Endothelial cell of umbilical vein (primary cell): Measurements from ENCODE around the gene BSG. TPM values are rescaled to one million over a fixed set of nuclear protein-coding genes. Genes with fewer than 3 reads are reported as not detected.

Experiments
- BruUV-seq: library from RNA; stranded (reverse); fragments of 400-500 nt; replicated peaks from 2 replicates; lab custom pipeline; 2021; lab: Mats Ljungman, UMichigan
- CTCF ChIA-PET: fragments of 300-600, 350-600 bp; sonication (Branson Sonifier 250); formaldehyde crosslinking; loops from one replicate; lab custom pipeline; 2021; ENCODE audit warnings: antibody characterized with exemption, inconsistent platforms; lab: Charles Lee
- POLR2A ChIA-PET: fragments of 300-600, 350-600 bp; sonication (Branson Sonifier 250); formaldehyde crosslinking; loops from one replicate; lab custom pipeline; 2021; ENCODE audit warnings: antibody characterized with exemption, inconsistent platforms; lab: Charles Lee
- DNase-seq: peaks from one replicate; pipeline ENCODE4 v3.0.0-alpha.2; 2011; ENCODE audit warnings: low read depth, low spot score
- FAIRE-seq: peaks from 2 replicates; lab custom pipeline; 2011; peaks lifted over from hg19 to GRCh38; lab: Jason Lieb, UNC
- H2AFZ ChIP-seq: 2 replicates; pipeline ENCODE4 v1.6.0; 2012; ENCODE audit warnings: low read depth, low read length, control low read depth, inconsistent platforms
- H3K27ac ChIP-seq: 2 replicates; pipeline ENCODE4 v1.5.1; 2011; ENCODE audit warnings: low read depth, mild to moderate bottlenecking, control low read depth, low read length, moderate library complexity; ENCODE audit not compliant: insufficient read depth
- H3K27me3 ChIP-seq, 2 experiments: 2 replicates each; pipeline versions ENCODE4 v1.6.0 to v1.6.1; 2011; ENCODE audit warnings: low read length in 2 of 2, mixed read lengths in 1 of 2; ENCODE audit not compliant: control insufficient read depth in 2 of 2, insufficient read depth in 2 of 2
- H3K36me3 ChIP-seq, 2 experiments: 2 replicates in 1 of 2; 3 replicates in 1 of 2; pipeline ENCODE4 v1.5.1; 2011; ENCODE audit warnings: low read length in 2 of 2, mild to moderate bottlenecking in 1 of 2, moderate library complexity in 1 of 2; ENCODE audit not compliant: control insufficient read depth in 2 of 2, insufficient read depth in 2 of 2; ENCODE audit errors: extremely low read depth in 1 of 2
- H3K4me1 ChIP-seq: 3 replicates; pipeline ENCODE4 v1.5.1; 2011; ENCODE audit warnings: mild to moderate bottlenecking, low read length; ENCODE audit not compliant: control insufficient read depth, insufficient read depth; ENCODE audit errors: extremely low read depth
- H3K4me2 ChIP-seq: 2 replicates; pipeline ENCODE4 v1.6.1; 2011; ENCODE audit warnings: low read length, control low read depth, mixed read lengths; ENCODE audit not compliant: insufficient read depth
- H3K4me3 ChIP-seq, 3 experiments: fragments of 200-600 bp in 1 of 3; sonication (generic), shearing (Covaris generic) in 1 of 3; replicated peaks in 1 of 3; 2 replicates each; pipeline ENCODE4 v1.5.1; 2011 to 2016; ENCODE audit warnings: control low read depth in 3 of 3, low read length in 3 of 3, mild to moderate bottlenecking in 2 of 3, inconsistent platforms in 1 of 3, low read depth in 1 of 3, moderate library complexity in 1 of 3; ENCODE audit not compliant: insufficient read depth in 1 of 3
- H3K79me2 ChIP-seq: 2 replicates; pipeline ENCODE4 v1.6.0; 2012; ENCODE audit warnings: low read length, inconsistent platforms; ENCODE audit not compliant: control insufficient read depth, insufficient read depth
- H3K9ac ChIP-seq: replicated peaks from 2 replicates; pipeline ENCODE3; 2011; ENCODE audit warnings: low read length, control low read depth; ENCODE audit not compliant: insufficient read depth; ENCODE audit errors: extremely low read depth
- H3K9me1 ChIP-seq: replicated peaks from 3 replicates; pipeline ENCODE4 v1.6.0; 2011; ENCODE audit warnings: mild to moderate bottlenecking, low read length; ENCODE audit not compliant: control insufficient read depth, insufficient read depth; ENCODE audit errors: extremely low read depth
- H3K9me3 ChIP-seq: replicated peaks from 2 replicates; pipeline ENCODE4 v1.5.1; 2012; ENCODE audit warnings: low read length, inconsistent platforms; ENCODE audit not compliant: control insufficient read depth, insufficient read depth
- H4K20me1 ChIP-seq: replicated peaks from 2 replicates; pipeline ENCODE3; 2011; ENCODE audit warnings: mild to moderate bottlenecking, low read length; ENCODE audit not compliant: control insufficient read depth, insufficient read depth; ENCODE audit errors: extremely low read depth
- CTCF ChIP-seq, 2 donors: IDR thresholded peaks; 1 replicate in 1 of 2; 2 replicates in 1 of 2; pipeline ENCODE4 v1.5.1; 2011; ENCODE audit warnings: low read length in 2 of 2, mild to moderate bottlenecking in 2 of 2, moderate library complexity in 2 of 2, control low read depth in 1 of 2, inconsistent platforms in 1 of 2, low read depth in 1 of 2; ENCODE audit not compliant: insufficient read depth in 1 of 2; ENCODE audit errors: extremely low read depth in 1 of 2
- EZH2 ChIP-seq: IDR thresholded peaks from 2 replicates; pipeline ENCODE4 v1.6.1; 2012; ENCODE audit warnings: borderline replicate concordance, low read depth, mild to moderate bottlenecking, moderate library complexity, low read length, inconsistent platforms; ENCODE audit not compliant: severe bottlenecking
- FOS ChIP-seq: IDR thresholded peaks from 2 replicates; pipeline ENCODE4 v1.6.1; 2011; ENCODE audit warnings: mild to moderate bottlenecking, low read length, moderate library complexity, borderline replicate concordance; ENCODE audit not compliant: insufficient read depth
- GATA2 ChIP-seq: IDR thresholded peaks from 2 replicates; pipeline ENCODE4 v1.7.0; 2011; ENCODE audit warnings: low read depth, mild to moderate bottlenecking, moderate library complexity, mixed read lengths, low read length; ENCODE audit not compliant: insufficient read length, insufficient read depth
- JUN ChIP-seq: IDR thresholded peaks from 2 replicates; pipeline ENCODE4 v1.6.1; 2011; ENCODE audit warnings: borderline replicate concordance, low read depth; ENCODE audit not compliant: insufficient read length, insufficient read depth
- MYC ChIP-seq: IDR thresholded peaks from one replicate; pipeline ENCODE4 v1.6.1; 2011; ENCODE audit warnings: mild to moderate bottlenecking, low read depth, low read length
- POLR2A ChIP-seq: IDR thresholded peaks from 2 replicates; pipeline ENCODE4 v1.6.1; 2012; ENCODE audit warnings: low read depth, mild to moderate bottlenecking, control low read depth, low read length
- POLR2AphosphoS5 ChIP-seq: IDR thresholded peaks from 2 replicates; pipeline ENCODE4 v1.6.1; 2012; ENCODE audit warnings: low read depth, mild to moderate bottlenecking, control low read depth, low read length, moderate library complexity; ENCODE audit not compliant: insufficient read depth
- dilution Hi-C: fragments of 300-500 bp; cut with MboI; formaldehyde crosslinking; loops from one replicate; pipeline ENCODE4 v1.15.0; 2019; ENCODE audit warnings: low sequenced_read_pairs; ENCODE audit not compliant: extremely low pct_ligation_motif_present
- intact Hi-C: fragments of 100-400 bp; cut with micrococcal nuclease; formaldehyde crosslinking; loops from one replicate; pipeline ENCODE4 v1.10.0; 2022
- polyA plus RNA-seq, 4 experiments: library from polyadenylated mRNA; depleted of rRNA in 3 of 4; stranded (reverse) in 3 of 4; unstranded in 1 of 4; fragments of >200 nt; gene quantifications; 2 replicates each; pipeline versions ENCODE4 v1.2.1 to v1.2.3, GENCODE V29; 2011 to 2012; ENCODE audit warnings: missing spikeins in 1 of 4
- total RNA-seq: library from RNA; stranded (reverse); gene quantifications from 2 replicates; pipeline ENCODE4 v1.2.3, GENCODE V29; 2021
- TF ChIP-seq, protein P1 (sequence below): IDR thresholded peaks from 2 replicates; pipeline ENCODE4 v1.6.1; 2011; ENCODE audit not compliant: insufficient read depth, insufficient read length

BSG gene
- total and polyA plus RNA-seq, 2 donors (not counting 3 experiments of a cell fraction or from before 2014, with no cell fraction given): 485 to 661 TPM

GRCh38 chr19:531753-532560, 40.4 kb upstream of the BSG start, which contains the start of gene CDC34:
Gene CDC34 (plus strand): TSS chr19:531760. CDS start chr19:531932, 172 bp downstream.
- H3K9me3 ChIP-seq: no peaks in the 10 kb centered on the region
- intact Hi-C loops: loop anchor here (1.0 to 2.0 kb wide), 2 partner anchors 21 to 101 kb away; partner anchors contain the start of gene POLRMT
- DNase-seq (peak; percentile 21), FAIRE-seq (no peak)
- H3K9ac ChIP-seq: peak within 1 kb of the TSS; percentile 93
- no peaks in the 10 kb centered on the region for H4K20me1 ChIP-seq
- CTCF ChIA-PET: interaction anchor here (0.8 to 3.4 kb wide), 8 partner anchors 10 to 202 kb away, joined by 3 to 36 read pairs (median 6); no protein-coding TSS in a partner anchor
- H3K4me1 ChIP-seq: peaks cover 17% of the 10 kb centered on the region
- no peaks in the 10 kb centered on the region for H3K27me3 ChIP-seq
- POLR2A ChIA-PET: interaction anchor here (0.6 to 2.1 kb wide), 3 partner anchors 21 to 186 kb away, joined by 3 to 5 read pairs (median 4); no protein-coding TSS in a partner anchor
- dilution Hi-C loops: no loop called here
- H3K36me3 ChIP-seq: peaks cover 0 to 17% of the 10 kb centered on the region in 2 experiments
- H2AFZ ChIP-seq: peak within 1 kb of the TSS; percentile 98
- H3K4me2 ChIP-seq: peak within 1 kb of the TSS; percentile 77
- H3K9me1 ChIP-seq: no peaks in the 10 kb centered on the region
- TF ChIP-seq EZH2 (no peak), JUN (no peak), CTCF (IDR thresholded peaks at IDR 0.05; ENCODE audit: extremely low read depth in 1 of 2, insufficient read depth in 1 of 2, low read depth in 1 of 2, low read length in 2 of 2) (no peak), GATA2 (no peak), POLR2AphosphoS5 (peak; percentile 80), POLR2A (peak; percentile 28), MYC (no peak), FOS (no peak)
- TF ChIP-seq, protein P1, sequence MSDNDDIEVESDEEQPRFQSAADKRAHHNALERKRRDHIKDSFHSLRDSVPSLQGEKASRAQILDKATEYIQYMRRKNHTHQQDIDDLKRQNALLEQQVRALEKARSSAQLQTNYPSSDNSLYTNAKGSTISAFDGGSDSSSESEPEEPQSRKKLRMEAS: no peak
- peak within 1 kb of the TSS; percentile 90 for H3K27ac ChIP-seq
- peak within 1 kb of the TSS; percentile 76 to 99 (median 88) for H3K4me3 ChIP-seq
- peaks cover 44% of the 10 kb centered on the region for H3K79me2 ChIP-seq
- no TSS peak for BruUV-seq
